A549 (cell line): ENCODE data around the gene S100A12. TPM values are rescaled to one million over a fixed set of nuclear protein-coding genes. Genes with fewer than 3 reads are reported as not detected.

ENCODE experiments used
- ATAC-seq, 2 experiments: fragments of 200-7000 bp in 1 of 2; fragments of >200 bp in 1 of 2; cut with Nextera tagmentation in 1 of 2; cut with Tn5 transposase in 1 of 2; 3 replicates each; pipeline versions ENCODE4 v1.8.0 to v1.9.1; 2018 to 2020; ENCODE audit warnings: mild to moderate bottlenecking in 1 of 2, moderate library complexity in 1 of 2
- CTCF ChIA-PET: fragments of 300-600 bp; sonication (Branson Sonifier 250); formaldehyde crosslinking; extraction: SDS; loops from one replicate; lab custom pipeline; 2021; ENCODE audit warnings: antibody characterized with exemption, inconsistent platforms; lab: Yijun Ruan, JAX
- POLR2A ChIA-PET: fragments of 350-600 bp; formaldehyde crosslinking; extraction: SDS; loops from one replicate; lab custom pipeline; 2021; ENCODE audit warnings: antibody characterized with exemption, inconsistent platforms; lab: Yijun Ruan, JAX
- DNase-seq, 2 experiments: peaks; one replicate each; pipeline versions ENCODE4 v3.0.0 to v3.0.0-alpha.2; 2011 to 2016; ENCODE audit warnings: low read depth in 1 of 2, low spot score in 1 of 2
- FAIRE-seq: peaks from 2 replicates; lab custom pipeline; 2011; peaks lifted over from hg19 to GRCh38; lab: Jason Lieb, UNC
- H3K27ac ChIP-seq, 2 experiments: fragments of >200 bp; sonication (Bioruptor Twin); formaldehyde crosslinking; 3 replicates each; pipeline ENCODE4 v1.5.1; 2016 to 2017
- H3K4me1 ChIP-seq: fragments of >200 bp; sonication (Bioruptor Twin); formaldehyde crosslinking; 3 replicates; pipeline ENCODE4 v1.6.1; 2016
- H3K4me2 ChIP-seq: fragments of >200 bp; sonication (Bioruptor Twin); formaldehyde crosslinking; 3 replicates; pipeline ENCODE4 v1.6.1; 2016
- H3K4me3 ChIP-seq: fragments of >200 bp; sonication (Bioruptor Twin); formaldehyde crosslinking; 3 replicates; pipeline ENCODE4 v1.5.1; 2016
- H3K9me3 ChIP-seq: fragments of >200 bp; sonication (Bioruptor Twin); formaldehyde crosslinking; 3 replicates; pipeline ENCODE4 v1.6.1; 2016
- CBX8 ChIP-seq: fragments of 200-600 bp; sonication (generic); IDR thresholded peaks from 2 replicates; pipeline ENCODE4 v1.6.1; 2016
- CEBPB ChIP-seq, 2 experiments: fragments of >200 bp in 1 of 2; sonication (Bioruptor Twin) in 1 of 2; formaldehyde crosslinking in 1 of 2; IDR thresholded peaks; 2 replicates each; pipeline ENCODE4 v1.6.1; 2012 to 2016
- CHD4 ChIP-seq: fragments of 200-600 bp; sonication (generic); IDR thresholded peaks from 2 replicates; pipeline ENCODE4 v1.6.1; 2016; ENCODE audit warnings: antibody characterized with exemption, mild to moderate bottlenecking, borderline replicate concordance
- EHMT2 ChIP-seq: fragments of 200-600 bp; sonication (generic); IDR thresholded peaks from 2 replicates; pipeline ENCODE4 v1.6.1; 2016; ENCODE audit warnings: antibody characterized with exemption, low read depth, mild to moderate bottlenecking, moderate library complexity
- EP300 ChIP-seq, 2 experiments: fragments of >200 bp; sonication (Bioruptor Twin); formaldehyde crosslinking; IDR thresholded peaks; 2 replicates in 1 of 2; 3 replicates in 1 of 2; pipeline ENCODE4 v1.6.1; 2016 to 2017
- ESRRA ChIP-seq: fragments of 150-350 bp; IDR thresholded peaks from 2 replicates; pipeline ENCODE4 v1.6.1; 2014; ENCODE audit warnings: mild to moderate bottlenecking, low read length, borderline replicate concordance
- FOSB ChIP-seq: fragments of 250-450 bp; sonication (Bioruptor Pico); IDR thresholded peaks from 2 replicates; pipeline ENCODE4 v1.5.0; 2020; ENCODE audit warnings: mild to moderate bottlenecking, moderate library complexity
- HEYL ChIP-seq: fragments of 250-450 bp; sonication (Bioruptor Pico); IDR thresholded peaks from 2 replicates; pipeline ENCODE4 v1.8.0; 2021; ENCODE audit warnings: mild to moderate bottlenecking, moderate library complexity
- HOXB13 ChIP-seq: fragments of 250-450 bp; sonication (Bioruptor Pico); IDR thresholded peaks from 2 replicates; pipeline ENCODE4 v1.5.0; 2020; ENCODE audit warnings: low read depth, mild to moderate bottlenecking, moderate library complexity
- HOXB5 ChIP-seq: fragments of 250-450 bp; sonication (Bioruptor Pico); IDR thresholded peaks from 2 replicates; pipeline ENCODE4 v1.5.0; 2020; ENCODE audit warnings: mild to moderate bottlenecking, moderate library complexity
- JUN ChIP-seq, 2 experiments: fragments of >200 bp; sonication (Bioruptor Twin); formaldehyde crosslinking; IDR thresholded peaks; 2 replicates in 1 of 2; 3 replicates in 1 of 2; pipeline ENCODE4 v1.6.1; 2016 to 2017
- MYC ChIP-seq: IDR thresholded peaks from 2 replicates; pipeline ENCODE4 v1.6.1; 2012; ENCODE audit warnings: mild to moderate bottlenecking, inconsistent platforms, low read length, improper control_type of control experiment, borderline replicate concordance
- NPAS2 ChIP-seq: fragments of 250-450 bp; sonication (Bioruptor Pico); IDR thresholded peaks from 2 replicates; pipeline ENCODE4 v1.8.0; 2022; ENCODE audit warnings: mild to moderate bottlenecking, moderate library complexity, borderline replicate concordance
- POLR2AphosphoS2 ChIP-seq: conservative IDR thresholded peaks from 2 replicates; pipeline ENCODE4 v1.6.1; 2012; ENCODE audit warnings: low read length, improper control_type of control experiment, inconsistent platforms
- RARB ChIP-seq: fragments of 250-450 bp; sonication (Bioruptor Pico); IDR thresholded peaks from 2 replicates; pipeline ENCODE4 v1.8.0; 2021; ENCODE audit warnings: mild to moderate bottlenecking, moderate library complexity
- RFX5 ChIP-seq: fragments of 450-650 bp; IDR thresholded peaks from 2 replicates; pipeline ENCODE4 v1.7.1; 2014; ENCODE audit warnings: antibody characterized with exemption, mild to moderate bottlenecking, moderate library complexity
- RNF2 ChIP-seq: fragments of 200-600 bp; sonication (generic); IDR thresholded peaks from 2 replicates; pipeline ENCODE4 v1.6.1; 2016; ENCODE audit warnings: low read depth, mild to moderate bottlenecking, antibody characterized with exemption, moderate library complexity, borderline replicate concordance
- SREBF2 ChIP-seq: fragments of 450-650 bp; IDR thresholded peaks from 2 replicates; pipeline ENCODE4 v1.6.1; 2014; ENCODE audit warnings: mild to moderate bottlenecking, moderate library complexity
- TP53 ChIP-seq: fragments of 250-450 bp; sonication (Bioruptor Pico); IDR thresholded peaks from 2 replicates; pipeline ENCODE4 v1.5.0; 2021; ENCODE audit warnings: mild to moderate bottlenecking, moderate library complexity
- ZSCAN20 ChIP-seq: fragments of 250-450 bp; sonication (Bioruptor Pico); IDR thresholded peaks from 2 replicates; pipeline ENCODE4 v1.8.0; 2022; ENCODE audit warnings: mild to moderate bottlenecking, moderate library complexity
- WGBS: methylation state at CpG from one replicate; pipeline ENCODE4 v1.1.6; 2017; ENCODE audit errors: missing lambda C conversion rate; 5-methylcytosine and 5-hydroxymethylcytosine counted together
- polyA plus RNA-seq, 4 experiments: library from polyadenylated mRNA; depleted of rRNA in 3 of 4; stranded (reverse); fragments of >200 nt; fragmentation: RNase III in 1 of 4; extraction: RNeasy Plus Mini Kit Qiagen cat#74134 plus additional on column Dnase treatment in 1 of 4; gene quantifications; 2 replicates in 3 of 4; 3 replicates in 1 of 4; pipeline ENCODE4 v1.2.3, GENCODE V29; 2011 to 2017
- TF ChIP-seq, protein P1 (sequence below): fragments of 250-450 bp; sonication (Bioruptor Pico); IDR thresholded peaks from 2 replicates; pipeline ENCODE4 v1.5.0; 2021; ENCODE audit warnings: mild to moderate bottlenecking, moderate library complexity, borderline replicate concordance
- TF ChIP-seq, protein P2 (sequence below): IDR thresholded peaks from 2 replicates; pipeline ENCODE4 v1.6.1; 2012; ENCODE audit warnings: low read depth, borderline replicate concordance
- TF ChIP-seq, protein P3 (sequence below): fragments of 150-350 bp; IDR thresholded peaks from 2 replicates; pipeline ENCODE4 v1.6.1; 2014; ENCODE audit warnings: low read depth, mild to moderate bottlenecking, low read length
- TF ChIP-seq, protein P4 (sequence below): fragments of 450-650 bp; IDR thresholded peaks from 2 replicates; pipeline ENCODE4 v1.6.1; 2014; ENCODE audit warnings: antibody characterized with exemption
- TF ChIP-seq, protein P5 (sequence below): fragments of >200 bp; sonication (Bioruptor Twin); formaldehyde crosslinking; IDR thresholded peaks from 3 replicates; pipeline ENCODE4 v1.6.1; 2016
- TF ChIP-seq, protein P6 (sequence below): fragments of >200 bp; sonication (Bioruptor Twin); formaldehyde crosslinking; IDR thresholded peaks from 2 replicates; pipeline ENCODE4 v1.6.1; 2016

Gene S100A12
- polyA plus RNA-seq, 2 of the 4 experiments (the other 2 are of a cell fraction) = not detected

DNA sequence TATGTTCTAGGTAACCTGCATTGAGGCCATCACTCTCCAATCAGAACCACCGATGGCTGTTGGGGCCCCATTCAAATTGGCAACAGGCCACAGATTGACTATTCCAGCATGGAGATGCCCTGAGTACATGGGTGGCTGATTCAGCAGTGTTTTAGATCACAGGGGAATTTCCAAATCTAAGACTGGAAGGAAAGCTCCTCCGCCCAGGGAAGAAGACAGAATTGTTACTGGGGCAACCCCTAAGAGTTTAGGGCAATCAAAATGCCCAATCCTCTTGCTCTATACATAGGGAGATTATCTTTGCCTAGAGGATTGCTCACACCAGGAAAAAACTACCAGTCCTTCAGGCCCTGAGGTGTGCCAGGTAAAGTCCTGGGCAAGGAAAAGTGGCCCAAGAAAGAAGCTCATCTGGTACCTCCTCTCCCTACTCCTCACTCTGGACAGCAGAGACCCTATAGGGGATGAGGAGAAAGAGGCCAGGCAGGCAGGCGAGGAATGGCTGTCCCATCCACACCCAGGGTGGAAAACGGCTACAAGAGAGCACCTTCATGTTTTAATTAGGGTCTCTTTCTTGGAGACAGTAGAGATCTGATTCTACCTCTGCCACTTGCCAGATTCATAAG lies 9.6 kb upstream of the S100A12 start (continued):
- TF ChIP-seq, protein P1, sequence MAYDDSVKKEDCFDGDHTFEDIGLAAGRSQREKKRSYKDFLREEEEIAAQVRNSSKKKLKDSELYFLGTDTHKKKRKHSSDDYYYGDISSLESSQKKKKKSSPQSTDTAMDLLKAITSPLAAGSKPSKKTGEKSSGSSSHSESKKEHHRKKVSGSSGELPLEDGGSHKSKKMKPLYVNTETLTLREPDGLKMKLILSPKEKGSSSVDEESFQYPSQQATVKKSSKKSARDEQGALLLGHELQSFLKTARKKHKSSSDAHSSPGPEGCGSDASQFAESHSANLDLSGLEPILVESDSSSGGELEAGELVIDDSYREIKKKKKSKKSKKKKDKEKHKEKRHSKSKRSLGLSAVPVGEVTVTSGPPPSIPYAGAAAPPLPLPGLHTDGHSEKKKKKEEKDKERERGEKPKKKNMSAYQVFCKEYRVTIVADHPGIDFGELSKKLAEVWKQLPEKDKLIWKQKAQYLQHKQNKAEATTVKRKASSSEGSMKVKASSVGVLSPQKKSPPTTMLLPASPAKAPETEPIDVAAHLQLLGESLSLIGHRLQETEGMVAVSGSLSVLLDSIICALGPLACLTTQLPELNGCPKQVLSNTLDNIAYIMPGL (CRISPR knock-in tag) = no peak

DNA sequence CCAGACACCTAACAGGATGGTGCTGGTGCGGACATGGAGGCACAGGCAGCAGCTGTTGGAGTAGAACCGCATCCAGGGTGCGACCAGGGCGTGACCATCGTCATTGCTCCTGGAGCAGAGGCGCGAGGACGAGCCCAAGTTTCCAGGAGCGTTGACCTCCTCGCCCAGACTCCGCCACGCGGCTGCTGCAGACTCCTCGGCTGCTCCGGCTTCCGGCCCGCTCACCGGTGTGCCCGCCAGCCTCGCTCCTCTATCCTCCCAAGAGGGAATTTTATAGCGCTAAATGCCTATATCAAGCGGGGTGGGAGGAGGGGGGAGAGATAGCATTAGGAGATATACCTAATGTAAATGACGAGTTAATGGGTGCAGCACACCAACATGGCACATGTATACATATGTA lies 5.3 kb upstream of the S100A12 start:
- ATAC-seq (no peak), FAIRE-seq (no peak), DNase-seq (no peak)
- no peak overlapping the region for H3K27ac ChIP-seq
- 63% methylated on average over 23 of the region's 23 CpGs for WGBS
- ChIA-PET CTCF (interaction anchor here (1.3 kb wide), 1 partner anchor 107 kb away, joined by 3 read pairs; no protein-coding TSS in a partner anchor), POLR2A (no interaction called here)
- peaks cover 3% of the 10 kb centered on the region; the same call in 1 of the 3 replicates for H3K4me1 ChIP-seq
- H3K4me3 ChIP-seq = no peak overlapping the region
- TF ChIP-seq HEYL (CRISPR knock-in tag) = no peak
- TF ChIP-seq, protein P2, sequence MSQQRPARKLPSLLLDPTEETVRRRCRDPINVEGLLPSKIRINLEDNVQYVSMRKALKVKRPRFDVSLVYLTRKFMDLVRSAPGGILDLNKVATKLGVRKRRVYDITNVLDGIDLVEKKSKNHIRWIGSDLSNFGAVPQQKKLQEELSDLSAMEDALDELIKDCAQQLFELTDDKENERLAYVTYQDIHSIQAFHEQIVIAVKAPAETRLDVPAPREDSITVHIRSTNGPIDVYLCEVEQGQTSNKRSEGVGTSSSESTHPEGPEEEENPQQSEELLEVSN = no peak
- no peak for TF ChIP-seq ESRRA
- TF ChIP-seq, protein P3, sequence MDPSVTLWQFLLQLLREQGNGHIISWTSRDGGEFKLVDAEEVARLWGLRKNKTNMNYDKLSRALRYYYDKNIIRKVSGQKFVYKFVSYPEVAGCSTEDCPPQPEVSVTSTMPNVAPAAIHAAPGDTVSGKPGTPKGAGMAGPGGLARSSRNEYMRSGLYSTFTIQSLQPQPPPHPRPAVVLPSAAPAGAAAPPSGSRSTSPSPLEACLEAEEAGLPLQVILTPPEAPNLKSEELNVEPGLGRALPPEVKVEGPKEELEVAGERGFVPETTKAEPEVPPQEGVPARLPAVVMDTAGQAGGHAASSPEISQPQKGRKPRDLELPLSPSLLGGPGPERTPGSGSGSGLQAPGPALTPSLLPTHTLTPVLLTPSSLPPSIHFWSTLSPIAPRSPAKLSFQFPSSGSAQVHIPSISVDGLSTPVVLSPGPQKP = no peak
- TF ChIP-seq, protein P1 (CRISPR knock-in tag) = no peak
- no peak for TF ChIP-seq NPAS2 (CRISPR knock-in tag)
- TF ChIP-seq CHD4 = no peak
- no peak for TF ChIP-seq MYC
- no peak overlapping the region for H3K4me2 ChIP-seq
- peaks cover 17% of the 10 kb centered on the region for H3K9me3 ChIP-seq

DNA sequence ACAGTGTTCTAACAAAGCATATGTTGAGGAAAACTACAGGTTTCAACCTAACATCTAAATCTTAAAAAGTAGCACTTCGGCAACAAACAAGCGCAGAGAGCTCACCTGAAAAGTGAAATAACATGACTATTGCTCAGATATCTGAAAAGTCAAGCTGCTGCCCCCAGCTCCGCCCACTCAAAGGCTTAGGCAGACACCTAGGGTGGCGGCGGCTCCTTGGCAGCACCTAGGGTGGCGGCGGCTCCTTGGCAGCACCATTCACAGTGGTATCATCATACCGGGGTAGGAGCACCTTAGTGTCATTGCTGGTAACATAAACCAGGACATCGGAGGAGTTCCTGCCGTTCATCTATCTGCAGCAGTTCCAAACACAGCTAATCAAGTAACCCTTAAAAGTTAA lies 4.2 kb upstream of the S100A12 start:
- H3K9me3 ChIP-seq = peaks cover 17% of the 10 kb centered on the region
- TF ChIP-seq HEYL (CRISPR knock-in tag) = no peak
- TF ChIP-seq FOSB (CRISPR knock-in tag) = no peak
- TF ChIP-seq POLR2AphosphoS2 = no peak
- TF ChIP-seq EP300 (IDR thresholded peaks at IDR 0.05) = no peak
- TF ChIP-seq, protein P4, sequence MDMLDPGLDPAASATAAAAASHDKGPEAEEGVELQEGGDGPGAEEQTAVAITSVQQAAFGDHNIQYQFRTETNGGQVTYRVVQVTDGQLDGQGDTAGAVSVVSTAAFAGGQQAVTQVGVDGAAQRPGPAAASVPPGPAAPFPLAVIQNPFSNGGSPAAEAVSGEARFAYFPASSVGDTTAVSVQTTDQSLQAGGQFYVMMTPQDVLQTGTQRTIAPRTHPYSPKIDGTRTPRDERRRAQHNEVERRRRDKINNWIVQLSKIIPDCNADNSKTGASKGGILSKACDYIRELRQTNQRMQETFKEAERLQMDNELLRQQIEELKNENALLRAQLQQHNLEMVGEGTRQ = no peak
- TF ChIP-seq ZSCAN20 (CRISPR knock-in tag) = no peak
- no peak for TF ChIP-seq ESRRA
- TF ChIP-seq RARB = no peak
- TF ChIP-seq SREBF2 = no peak
- TF ChIP-seq, protein P5, sequence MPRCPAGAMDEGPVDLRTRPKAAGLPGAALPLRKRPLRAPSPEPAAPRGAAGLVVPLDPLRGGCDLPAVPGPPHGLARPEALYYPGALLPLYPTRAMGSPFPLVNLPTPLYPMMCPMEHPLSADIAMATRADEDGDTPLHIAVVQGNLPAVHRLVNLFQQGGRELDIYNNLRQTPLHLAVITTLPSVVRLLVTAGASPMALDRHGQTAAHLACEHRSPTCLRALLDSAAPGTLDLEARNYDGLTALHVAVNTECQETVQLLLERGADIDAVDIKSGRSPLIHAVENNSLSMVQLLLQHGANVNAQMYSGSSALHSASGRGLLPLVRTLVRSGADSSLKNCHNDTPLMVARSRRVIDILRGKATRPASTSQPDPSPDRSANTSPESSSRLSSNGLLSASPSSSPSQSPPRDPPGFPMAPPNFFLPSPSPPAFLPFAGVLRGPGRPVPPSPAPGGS = no peak
- TF ChIP-seq RNF2 = no peak
- no peak for TF ChIP-seq CEBPB (IDR thresholded peaks at IDR 0.05)
- TF ChIP-seq, protein P6, sequence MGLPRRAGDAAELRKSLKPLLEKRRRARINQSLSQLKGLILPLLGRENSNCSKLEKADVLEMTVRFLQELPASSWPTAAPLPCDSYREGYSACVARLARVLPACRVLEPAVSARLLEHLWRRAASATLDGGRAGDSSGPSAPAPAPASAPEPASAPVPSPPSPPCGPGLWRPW = no peak
- no peak for TF ChIP-seq EHMT2
- no peak for TF ChIP-seq TP53 (CRISPR knock-in tag)
- TF ChIP-seq HOXB13 (CRISPR knock-in tag) = no peak
- no peak for TF ChIP-seq CBX8
- TF ChIP-seq HOXB5 (CRISPR knock-in tag) = no peak
- TF ChIP-seq RFX5 = no peak
- TF ChIP-seq JUN (IDR thresholded peaks at IDR 0.05) = no peak
- TF ChIP-seq, all 56 proteins: peak for 0
- peaks cover 5% of the 10 kb centered on the region; the same call in 1 of the 3 replicates for H3K4me1 ChIP-seq
- 49% methylated on average over 10 of the region's 10 CpGs for WGBS
- no peak overlapping the region for H3K4me2 ChIP-seq
- no peak overlapping the region for H3K4me3 ChIP-seq
- POLR2A ChIA-PET = no interaction called here
- H3K27ac ChIP-seq = no peak overlapping the region
- CTCF ChIA-PET = interaction anchor here (0.9 kb wide), 1 partner anchor 27 kb away, joined by 3 read pairs; no protein-coding TSS in a partner anchor
- FAIRE-seq = no peak
- no peak for ATAC-seq
- DNase-seq = no peak
